Activated CD4-positive, alpha-beta T cell treated with anti-CD3 and anti-CD28 coated beads for 36 hours (primary cell): Measurements from ENCODE around the gene ZNF628. TPM values are rescaled to one million over a fixed set of nuclear protein-coding genes. Genes with fewer than 3 reads are reported as not detected.

Source experiments
- ATAC-seq: fragments of 200-7000 bp; cut with Tn5 transposase; one replicate; pipeline ENCODE4 v1.10.0; 2021; ENCODE audit warnings: mild to moderate bottlenecking, moderate library complexity
- CTCF ChIA-PET: fragments of 350-600 bp; sonication (Branson Sonifier 250); formaldehyde crosslinking; loops from one replicate; lab custom pipeline; 2021; ENCODE audit warnings: antibody characterized with exemption; lab: Charles Lee
- POLR2A ChIA-PET: fragments of 350-600 bp; sonication (Branson Sonifier 250); formaldehyde crosslinking; loops from one replicate; lab custom pipeline; 2021; ENCODE audit warnings: antibody characterized with exemption, inconsistent platforms; lab: Charles Lee
- DNase-seq: peaks from one replicate; pipeline ENCODE4 v3.0.0-alpha.2; 2020
- H3K27ac Mint-ChIP-seq: one replicate; pipeline ENCODE4 v1.8.0; 2021; ENCODE audit warnings: mixed read lengths
- H3K27me3 Mint-ChIP-seq: one replicate; pipeline ENCODE4 v1.8.0; 2021; ENCODE audit warnings: mixed read lengths
- H3K36me3 Mint-ChIP-seq: one replicate; pipeline ENCODE4 v1.8.0; 2021; ENCODE audit warnings: low read depth, mixed read lengths
- H3K4me1 Mint-ChIP-seq: one replicate; pipeline ENCODE4 v1.8.0; 2021; ENCODE audit warnings: mixed read lengths
- H3K4me3 Mint-ChIP-seq: one replicate; pipeline ENCODE4 v1.8.0; 2021; ENCODE audit warnings: mild to moderate bottlenecking, moderate library complexity, mixed read lengths
- H3K9me3 Mint-ChIP-seq: one replicate; pipeline ENCODE4 v1.8.0; 2021; ENCODE audit warnings: low read depth, mixed read lengths
- intact Hi-C, 2 experiments: fragments of 100-400 bp; cut with DNase I in 1 of 2; cut with micrococcal nuclease in 1 of 2; formaldehyde crosslinking; loops; one replicate each; pipeline versions ENCODE4 v1.14.2 to v1.15.1; 2022 to 2024; cut with DNase I, micrococcal nuclease
- total RNA-seq, 2 experiments: library from RNA; stranded (reverse); gene quantifications; one replicate each; pipeline ENCODE4 v1.2.3, GENCODE V29; 2021

The ZNF628 gene
- total RNA-seq = 1 to 10 TPM; 5.6 to 6.8 TPM

DNA sequence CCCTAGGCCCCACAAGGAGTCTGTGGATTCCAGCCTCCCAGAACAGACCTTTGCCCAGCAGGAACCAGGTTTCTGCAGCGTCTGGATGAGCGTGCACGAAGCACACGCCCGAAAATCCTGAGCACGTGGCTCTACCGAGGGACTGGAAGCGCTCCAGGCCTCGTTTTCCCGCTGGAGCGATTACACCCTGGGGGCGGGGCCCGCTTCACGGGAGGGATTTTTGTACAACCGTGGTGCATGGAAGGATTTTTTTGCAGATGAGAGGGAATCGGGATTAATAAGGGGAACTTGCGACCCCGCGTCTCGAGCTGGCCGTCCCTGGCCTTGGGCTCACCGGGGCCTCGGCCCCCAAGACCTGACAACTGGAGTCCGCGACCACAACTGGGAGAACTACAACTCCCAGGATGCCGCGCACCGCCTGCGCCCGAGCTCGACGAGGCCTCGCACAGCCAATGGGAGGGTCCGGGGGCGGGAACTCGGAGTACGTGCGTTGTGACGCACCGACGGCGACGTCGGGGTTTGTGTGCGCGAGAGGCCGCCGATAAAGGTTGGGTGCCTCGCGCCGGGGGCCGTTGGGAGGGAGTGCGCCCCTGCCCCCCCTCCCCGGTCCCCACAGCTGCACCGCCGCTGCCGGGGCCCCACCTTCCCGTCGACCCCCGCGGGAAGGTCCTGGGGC, at the start of gene ZNF628:
ZNF628 (plus strand) TSS at position 518 of the 676 bp plus-strand sequence. CDS start 3,294 bp downstream, outside the sequence.
- Mint-ChIP-seq H3K4me1 (peaks cover 32% of the 10 kb centered on the region), H3K27me3 (no peaks in the 10 kb centered on the region), H3K4me3 (peak within 1 kb of the TSS; percentile 84), H3K27ac (peak within 1 kb of the TSS; percentile 88), H3K9me3 (no peaks in the 10 kb centered on the region), H3K36me3 (peaks cover 5% of the 10 kb centered on the region)
- ATAC-seq (peak; percentile 96), DNase-seq (peak; percentile 99)
- intact Hi-C loops = loop anchor here (1.0 to 2.0 kb wide), 20 partner anchors 15 to 1012 kb away; partner anchors contain the start of genes EPN1 (in 1 of the 2), FIZ1 (in 1 of the 2), HSPBP1 (in 1 of the 2) and ISOC2 (in 1 of the 2)
- ChIA-PET CTCF (interaction anchor here (0.6 to 3.0 kb wide), 11 partner anchors 9 to 1028 kb away, joined by 3 to 18 read pairs (median 4); partner anchors contain the start of genes HSPBP1 and RDH13), POLR2A (interaction anchor here (0.5 to 1.6 kb wide), 6 partner anchors 9 to 359 kb away, joined by 3 to 9 read pairs (median 4); partner anchors contain the start of genes ISOC2, NAT14, PPP1R12C and U2AF2)

DNA sequence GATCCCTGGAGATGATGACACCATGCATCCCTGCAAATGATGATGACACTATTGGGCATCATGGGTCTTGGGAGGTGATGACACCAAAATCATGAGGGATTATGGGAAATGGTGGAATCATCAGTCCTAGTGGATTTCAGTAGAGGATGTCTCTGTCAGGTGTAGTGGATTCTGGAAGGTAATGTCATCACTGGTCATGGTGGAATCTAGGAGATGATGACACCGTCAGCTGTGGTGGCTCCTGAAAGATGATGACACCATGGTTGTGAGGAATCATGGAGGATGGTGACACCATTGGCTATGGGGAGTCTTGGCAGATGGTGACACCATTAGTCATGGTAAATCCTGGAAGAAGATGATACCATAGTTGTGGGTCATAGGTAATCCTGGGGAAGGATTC, 45.2 kb upstream of the ZNF628 start:
- POLR2A ChIA-PET = no interaction called here
- ATAC-seq = no peak
- no peak overlapping the region for H3K4me3 Mint-ChIP-seq

DNA sequence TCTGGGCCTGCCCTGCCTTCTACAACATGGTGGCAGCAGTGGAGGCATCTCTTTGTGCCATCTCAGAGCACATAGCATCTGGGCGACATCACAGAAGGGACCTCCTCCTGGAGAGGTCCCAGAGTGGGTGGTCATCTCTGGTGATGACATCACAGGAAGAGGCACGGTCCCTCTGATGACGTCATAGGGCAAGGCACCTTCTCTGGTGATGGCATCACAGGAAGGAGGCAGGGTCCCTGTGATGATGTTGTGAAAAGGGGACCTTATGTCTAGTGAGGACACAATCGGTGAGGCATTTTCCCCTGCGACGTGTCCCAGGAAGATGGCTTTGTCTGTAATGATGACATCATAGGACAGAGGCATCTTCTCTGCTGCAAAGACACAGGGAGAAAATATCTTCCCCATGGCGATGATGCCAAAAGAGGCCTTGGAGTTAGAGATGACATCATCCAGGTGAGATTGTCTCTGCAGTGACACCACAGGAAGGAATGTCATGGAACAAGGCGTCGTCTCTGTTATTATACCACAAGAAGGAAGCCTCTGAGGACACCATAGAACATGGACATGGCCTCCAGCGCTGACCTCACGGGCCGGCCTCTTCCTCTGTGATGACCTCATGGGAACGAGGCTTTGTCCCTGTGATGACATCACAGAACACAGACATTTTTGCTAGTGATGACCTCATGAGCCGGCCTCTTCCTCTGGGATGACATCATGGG, 44.0 kb upstream of the ZNF628 start:
- POLR2A ChIA-PET = no interaction called here
- H3K27me3 Mint-ChIP-seq = peaks cover 31% of the 10 kb centered on the region

More for the DNA sequence above, 45.2 kb upstream of the ZNF628 start:
- H3K4me1 Mint-ChIP-seq = no peaks in the 10 kb centered on the region
- H3K27me3 Mint-ChIP-seq = peaks cover 21% of the 10 kb centered on the region
- H3K9me3 Mint-ChIP-seq = no peaks in the 10 kb centered on the region
- H3K36me3 Mint-ChIP-seq = no peaks in the 10 kb centered on the region
- no peak overlapping the region for H3K27ac Mint-ChIP-seq
- DNase-seq = no peak
- CTCF ChIA-PET = interaction anchor here (0.8 kb wide), 1 partner anchor 872 kb away, joined by 3 read pairs; no protein-coding TSS in a partner anchor
- intact Hi-C loops = no loop called here

DNA sequence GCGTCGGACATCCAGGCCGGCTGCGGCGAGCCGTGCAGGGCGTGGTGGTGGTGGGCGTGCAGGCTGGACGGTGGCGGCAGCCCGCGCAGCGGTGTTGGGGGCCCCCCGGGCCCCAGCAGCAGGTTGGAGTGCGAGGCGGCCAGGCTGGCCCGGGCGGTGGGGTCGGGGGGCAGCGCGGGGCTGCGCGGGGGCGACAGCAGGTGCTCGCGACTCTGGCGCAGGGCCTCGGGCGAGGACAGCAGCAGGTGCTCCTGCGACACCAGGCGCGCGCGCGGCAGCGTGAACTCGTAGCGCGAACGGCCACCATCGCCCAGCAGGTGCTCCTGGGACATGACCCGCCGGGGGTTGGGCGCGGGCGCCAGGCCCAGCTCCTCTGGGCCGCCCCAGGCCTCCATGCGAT, 43.1 kb upstream of the ZNF628 start:
- Mint-ChIP-seq H3K9me3 (no peaks in the 10 kb centered on the region), H3K36me3 (no peaks in the 10 kb centered on the region), H3K27ac (no peak overlapping the region), H3K27me3 (peaks cover 33% of the 10 kb centered on the region), H3K4me3 (no peak overlapping the region), H3K4me1 (no peaks in the 10 kb centered on the region)
- no peak for ATAC-seq
- ChIA-PET CTCF (interaction anchor here (0.7 kb wide), 1 partner anchor 21 kb away, joined by 3 read pairs; no protein-coding TSS in a partner anchor), POLR2A (no interaction called here)
- intact Hi-C loops = no loop called here
- DNase-seq = no peak

More for the DNA sequence above, 44.0 kb upstream of the ZNF628 start:
- Mint-ChIP-seq H3K4me3 (no peak overlapping the region), H3K36me3 (no peaks in the 10 kb centered on the region), H3K27ac (no peak overlapping the region), H3K4me1 (no peaks in the 10 kb centered on the region), H3K9me3 (no peaks in the 10 kb centered on the region)
- DNase-seq = no peak
- no peak for ATAC-seq
- CTCF ChIA-PET = no interaction called here
- intact Hi-C loops = no loop called here

DNA sequence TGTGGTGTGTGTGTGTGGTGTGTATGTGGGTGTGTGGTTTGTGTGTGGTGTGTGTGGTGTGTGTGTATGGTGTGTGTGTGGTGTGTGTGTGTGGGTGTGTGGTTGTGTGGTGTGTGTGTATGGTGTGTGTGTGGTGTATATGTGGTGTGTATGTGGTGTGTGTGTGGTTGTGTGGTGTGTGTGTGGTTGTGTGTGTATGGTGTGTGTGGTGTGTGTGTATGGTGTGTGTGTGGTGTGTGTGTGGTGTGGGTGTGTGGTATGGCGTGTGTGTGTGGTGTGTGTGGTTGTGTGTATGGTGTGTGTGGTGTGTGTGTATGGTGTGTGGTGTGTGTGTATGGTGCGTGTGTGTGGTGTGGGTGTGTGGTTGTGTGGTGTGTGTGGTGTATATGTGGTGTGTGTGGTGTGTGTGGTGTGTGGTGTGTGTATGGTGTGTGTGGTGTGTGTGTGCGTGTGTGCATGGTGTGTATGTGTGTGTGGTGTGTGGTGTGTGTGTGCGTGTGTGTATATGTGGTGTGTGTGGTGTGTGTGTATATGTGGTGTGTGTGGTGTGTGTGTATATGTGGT, 42.0 kb upstream of the ZNF628 start:
- no peak for ATAC-seq
- intact Hi-C loops = no loop called here
- ChIA-PET CTCF (no interaction called here), POLR2A (no interaction called here)
- no peaks in the 10 kb centered on the region for H3K9me3 Mint-ChIP-seq
- no peaks in the 10 kb centered on the region for H3K36me3 Mint-ChIP-seq
- no peaks in the 10 kb centered on the region for H3K4me1 Mint-ChIP-seq
- H3K27ac Mint-ChIP-seq = no peak overlapping the region
- peaks cover 41% of the 10 kb centered on the region for H3K27me3 Mint-ChIP-seq
- no peak overlapping the region for H3K4me3 Mint-ChIP-seq
- no peak for DNase-seq

DNA sequence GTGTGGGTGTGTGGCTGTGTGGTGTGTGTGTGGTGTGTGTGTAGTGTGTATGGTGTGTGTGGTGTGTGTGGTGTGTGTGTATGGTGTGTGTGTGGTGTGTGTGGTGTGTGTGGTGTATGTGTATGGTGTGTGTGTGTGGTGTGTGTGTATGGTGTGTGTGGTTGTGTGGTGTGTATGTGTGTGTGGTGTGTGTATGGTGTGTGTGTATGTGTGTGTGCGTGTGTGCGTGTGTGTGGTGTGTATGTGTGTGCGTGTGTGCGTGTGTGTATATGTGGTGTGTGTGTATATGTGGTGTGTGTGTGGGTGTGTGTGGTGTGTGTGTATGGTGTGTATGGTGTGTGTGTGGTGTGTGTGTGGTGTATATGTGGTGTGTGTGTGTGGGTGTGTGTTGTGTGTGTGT, 41.4 kb upstream of the ZNF628 start:
- CTCF ChIA-PET = no interaction called here
- POLR2A ChIA-PET = no interaction called here
- H3K27ac Mint-ChIP-seq = no peak overlapping the region
- DNase-seq (no peak), ATAC-seq (no peak)
- H3K9me3 Mint-ChIP-seq = no peaks in the 10 kb centered on the region
- no peaks in the 10 kb centered on the region for H3K36me3 Mint-ChIP-seq
- no peaks in the 10 kb centered on the region for H3K4me1 Mint-ChIP-seq
- H3K27me3 Mint-ChIP-seq = peaks cover 44% of the 10 kb centered on the region
- H3K4me3 Mint-ChIP-seq = no peak overlapping the region
- intact Hi-C loops = no loop called here

DNA sequence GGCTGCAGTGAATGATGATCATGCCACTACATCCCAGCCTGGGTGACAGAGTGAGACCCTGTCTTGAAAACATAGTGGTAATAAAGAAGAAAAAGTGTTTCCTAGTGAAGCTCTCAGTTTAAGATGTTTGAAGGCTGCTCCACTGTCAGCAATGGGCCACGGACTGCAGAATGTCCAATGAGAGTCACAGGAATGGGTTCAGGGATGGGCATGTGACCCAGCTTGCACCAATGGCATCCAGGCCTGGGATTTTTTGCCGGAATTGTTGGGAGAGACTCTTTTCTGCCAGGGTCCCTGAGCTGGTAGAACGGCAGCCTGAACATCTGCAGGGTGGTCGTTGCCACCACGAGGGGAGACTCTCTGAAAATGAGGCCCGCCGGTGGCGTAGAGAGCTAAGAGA, 39.6 kb upstream of the ZNF628 start:
- no peak overlapping the region for H3K27ac Mint-ChIP-seq
- H3K36me3 Mint-ChIP-seq = no peaks in the 10 kb centered on the region
- ChIA-PET POLR2A (no interaction called here), CTCF (interaction anchor here (0.7 to 1.1 kb wide), 3 partner anchors 31 to 195 kb away, joined by 3 read pairs; no protein-coding TSS in a partner anchor)
- peaks cover 12% of the 10 kb centered on the region for H3K4me1 Mint-ChIP-seq
- no peaks in the 10 kb centered on the region for H3K9me3 Mint-ChIP-seq
- intact Hi-C loops = loop anchor here in 1 of 2 experiments (1.0 kb wide), 1 partner anchor 257 kb away; the partner anchor contains the start of gene SYT5
- DNase-seq (no peak), ATAC-seq (no peak)
- H3K27me3 Mint-ChIP-seq = peaks cover 46% of the 10 kb centered on the region
- no peak overlapping the region for H3K4me3 Mint-ChIP-seq

DNA sequence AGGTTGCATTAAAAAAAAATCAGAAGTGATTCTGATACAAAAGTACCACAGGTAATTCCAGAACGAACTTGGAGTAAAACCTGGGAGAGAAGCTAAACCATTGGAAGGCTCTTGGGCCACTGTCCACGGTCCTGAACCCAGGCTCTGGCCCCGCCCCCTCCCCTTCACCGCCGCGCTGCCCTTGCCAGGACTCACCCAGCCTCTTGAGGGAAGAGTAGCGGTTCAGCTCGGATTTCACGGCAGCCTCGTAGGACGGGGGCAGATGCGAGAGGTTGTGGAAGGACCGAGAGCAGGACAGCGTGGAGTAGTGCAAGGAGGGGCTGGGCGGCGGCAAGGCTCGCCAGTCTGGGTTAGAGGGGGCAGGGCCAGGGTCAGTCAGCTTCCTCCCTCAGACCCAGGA, 39.0 kb upstream of the ZNF628 start:
- intact Hi-C loops = loop anchor here in 1 of 2 experiments (1.0 kb wide), 1 partner anchor 257 kb away; the partner anchor contains the start of gene SYT5
- ATAC-seq (no peak), DNase-seq (peak; percentile 58)
- ChIA-PET POLR2A (no interaction called here), CTCF (interaction anchor here (0.7 kb wide), 2 partner anchors 116 to 194 kb away, joined by 3 read pairs; no protein-coding TSS in a partner anchor)
- H3K9me3 Mint-ChIP-seq = no peaks in the 10 kb centered on the region
- no peak overlapping the region for H3K27ac Mint-ChIP-seq
- H3K27me3 Mint-ChIP-seq = peaks cover 44% of the 10 kb centered on the region
- H3K4me1 Mint-ChIP-seq = peaks cover 13% of the 10 kb centered on the region
- no peaks in the 10 kb centered on the region for H3K36me3 Mint-ChIP-seq
- no peak overlapping the region for H3K4me3 Mint-ChIP-seq

DNA sequence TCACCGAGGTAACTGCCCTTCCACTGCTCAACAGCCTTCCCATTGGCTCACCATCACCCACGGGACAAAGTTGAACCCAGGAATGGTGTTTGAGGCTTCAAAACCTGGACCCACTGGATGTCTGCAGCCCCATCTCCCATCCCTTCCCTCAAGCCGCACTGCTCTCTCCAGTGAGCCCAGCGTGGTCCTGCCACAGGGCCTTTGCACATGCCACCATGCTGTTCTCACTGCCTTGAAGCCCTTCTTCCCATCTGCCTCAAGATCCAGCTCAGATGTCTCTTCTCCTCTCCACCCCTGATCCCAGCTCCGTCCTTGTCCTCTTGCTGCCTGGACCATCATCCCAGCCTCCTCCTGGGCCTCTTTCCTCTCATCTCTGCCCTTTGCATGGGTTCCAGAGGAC, 37.4 kb upstream of the ZNF628 start:
- CTCF ChIA-PET = no interaction called here
- Mint-ChIP-seq H3K36me3 (no peaks in the 10 kb centered on the region), H3K4me3 (no peak overlapping the region), H3K27me3 (peaks cover 50% of the 10 kb centered on the region), H3K4me1 (peaks cover 16% of the 10 kb centered on the region), H3K27ac (no peak overlapping the region), H3K9me3 (no peaks in the 10 kb centered on the region)
- POLR2A ChIA-PET = no interaction called here
- intact Hi-C loops = no loop called here
- DNase-seq (no peak), ATAC-seq (no peak)

DNA sequence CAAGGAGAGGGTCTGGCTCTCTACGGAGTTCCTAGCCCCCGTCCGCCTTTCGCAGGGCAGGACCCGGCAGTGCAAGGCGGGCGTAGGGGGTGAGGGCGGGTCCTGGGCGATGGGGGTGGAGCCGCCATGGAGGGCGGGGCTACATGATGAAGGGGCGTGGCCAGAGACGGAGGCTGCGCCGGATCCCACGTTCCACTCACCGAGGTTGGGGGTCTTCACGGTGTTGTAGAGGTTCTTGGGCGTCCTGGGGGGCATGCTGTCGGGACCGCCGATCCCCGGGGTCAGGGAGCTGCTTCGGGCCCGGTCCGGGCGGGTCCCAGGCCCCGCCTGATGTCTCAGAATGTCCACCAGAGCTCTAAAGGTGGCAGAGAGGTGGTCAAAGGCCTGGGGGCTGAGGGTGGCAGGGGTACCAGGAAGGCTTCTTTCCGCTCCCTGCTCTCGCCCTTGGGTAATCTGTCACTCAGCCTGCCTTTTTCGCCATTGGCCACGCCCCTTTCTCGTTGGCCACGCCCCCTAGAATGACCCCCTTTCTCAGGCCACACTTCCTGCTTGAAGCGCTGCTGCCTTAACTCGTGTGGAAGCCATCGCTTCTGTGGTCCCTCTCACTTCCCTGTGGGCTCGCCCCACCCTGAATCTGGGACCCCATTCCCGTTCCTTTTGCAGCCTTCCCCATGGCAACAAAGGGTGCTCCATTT, 35.9 kb upstream of the ZNF628 start:
- ATAC-seq = peak; percentile 57
- peak; percentile 53 for DNase-seq

More for the DNA sequence above, 35.9 kb upstream of the ZNF628 start:
- H3K36me3 Mint-ChIP-seq = no peaks in the 10 kb centered on the region
- POLR2A ChIA-PET = no interaction called here
- H3K4me1 Mint-ChIP-seq = peaks cover 16% of the 10 kb centered on the region
- CTCF ChIA-PET = interaction anchor here (1.4 kb wide), 2 partner anchors 11 to 22 kb away, joined by 3 to 4 read pairs; no protein-coding TSS in a partner anchor
- no peaks in the 10 kb centered on the region for H3K9me3 Mint-ChIP-seq
- H3K27ac Mint-ChIP-seq = no peak overlapping the region
- peaks cover 64% of the 10 kb centered on the region for H3K27me3 Mint-ChIP-seq
- no peak overlapping the region for H3K4me3 Mint-ChIP-seq
- intact Hi-C loops = loop anchor here in 1 of 2 experiments (5.0 kb wide), 1 partner anchor 88 kb away; the partner anchor contains the start of gene COX6B2
